GM21515 (cell line): ENCODE results near the gene CARD8.
A peak's percentile ranks its signal among the peaks of the same experiment; 100 is the strongest.

Experiments used
- ATAC-seq: cut with Tn5 transposase; IDR thresholded peaks from one replicate; pipeline ENCODE4 v1.9.1; 2021; ENCODE audit not compliant: unreplicated experiment

CARD8 gene

DNA sequence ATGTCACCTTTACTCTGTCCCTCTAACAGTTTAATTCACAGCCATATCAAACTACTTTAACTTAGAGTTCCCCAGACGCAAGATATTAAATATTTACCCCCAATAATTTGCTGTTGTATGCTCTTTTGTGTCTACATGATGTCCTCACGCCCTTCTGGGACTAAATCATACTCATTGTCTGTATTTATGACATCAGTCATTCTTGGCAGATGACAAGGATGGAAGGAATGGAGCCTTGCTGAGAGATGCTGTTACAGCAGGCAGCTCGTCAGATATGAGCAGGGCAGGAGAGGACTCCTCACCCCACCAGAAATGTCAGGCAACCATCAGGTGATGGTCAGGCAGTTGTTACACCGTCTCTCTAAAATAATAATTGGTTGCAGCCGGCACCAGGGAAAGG lies 41.8 kb downstream of the CARD8 start:
- no peak for ATAC-seq

DNA sequence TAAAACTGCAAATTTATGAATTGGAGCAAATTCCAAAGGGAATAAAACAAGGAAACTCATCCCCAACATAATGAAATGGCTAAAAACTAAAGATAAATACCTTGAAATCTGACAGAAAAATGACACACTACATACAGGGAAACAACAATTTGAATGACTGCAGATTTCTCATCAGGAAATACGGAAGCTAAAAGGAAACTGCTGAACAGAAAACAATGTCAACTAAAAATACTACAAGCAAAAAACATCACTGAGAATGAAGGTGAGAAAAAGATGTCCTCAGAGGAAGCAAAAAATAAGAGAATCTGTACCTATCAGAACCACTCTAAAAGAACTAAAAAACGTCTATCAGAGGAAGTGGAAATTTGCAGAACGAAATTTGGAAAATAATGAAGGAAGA lies 45.7 kb downstream of the CARD8 start:
- no peak for ATAC-seq

DNA sequence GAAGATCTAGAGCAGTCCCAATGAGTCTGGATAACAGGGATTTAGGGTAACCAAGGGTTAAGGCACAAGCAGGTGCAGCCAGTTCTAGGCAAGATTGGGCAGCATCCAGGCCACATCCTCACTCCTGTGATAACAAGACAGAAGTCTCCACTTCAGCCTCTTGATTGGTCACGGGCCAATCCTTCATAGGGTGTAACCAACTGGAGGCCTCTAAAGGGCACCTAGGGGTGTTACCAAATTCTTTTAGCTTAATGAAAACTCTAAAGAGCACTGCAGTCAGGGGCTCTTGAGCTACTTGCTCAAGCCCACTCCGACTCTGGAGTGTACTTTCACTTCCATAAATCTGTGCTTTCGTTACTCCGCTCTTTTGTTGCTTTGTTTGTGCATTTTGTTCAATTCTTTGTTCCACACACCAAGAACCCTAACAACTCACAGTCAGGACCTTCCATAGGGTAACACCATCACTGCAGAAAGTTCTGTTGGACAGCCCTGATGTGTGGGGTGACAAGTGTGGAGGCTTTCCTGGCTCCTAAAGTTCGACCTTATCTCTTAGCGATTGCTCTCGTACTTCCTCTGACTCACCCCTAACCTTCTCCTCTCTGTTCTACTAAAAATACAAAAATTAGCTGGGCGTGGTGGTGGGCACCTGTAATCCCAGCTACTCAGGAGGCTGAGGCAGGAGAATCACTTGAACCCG lies 49.2 kb downstream of the CARD8 start:
- ATAC-seq: no peak

DNA sequence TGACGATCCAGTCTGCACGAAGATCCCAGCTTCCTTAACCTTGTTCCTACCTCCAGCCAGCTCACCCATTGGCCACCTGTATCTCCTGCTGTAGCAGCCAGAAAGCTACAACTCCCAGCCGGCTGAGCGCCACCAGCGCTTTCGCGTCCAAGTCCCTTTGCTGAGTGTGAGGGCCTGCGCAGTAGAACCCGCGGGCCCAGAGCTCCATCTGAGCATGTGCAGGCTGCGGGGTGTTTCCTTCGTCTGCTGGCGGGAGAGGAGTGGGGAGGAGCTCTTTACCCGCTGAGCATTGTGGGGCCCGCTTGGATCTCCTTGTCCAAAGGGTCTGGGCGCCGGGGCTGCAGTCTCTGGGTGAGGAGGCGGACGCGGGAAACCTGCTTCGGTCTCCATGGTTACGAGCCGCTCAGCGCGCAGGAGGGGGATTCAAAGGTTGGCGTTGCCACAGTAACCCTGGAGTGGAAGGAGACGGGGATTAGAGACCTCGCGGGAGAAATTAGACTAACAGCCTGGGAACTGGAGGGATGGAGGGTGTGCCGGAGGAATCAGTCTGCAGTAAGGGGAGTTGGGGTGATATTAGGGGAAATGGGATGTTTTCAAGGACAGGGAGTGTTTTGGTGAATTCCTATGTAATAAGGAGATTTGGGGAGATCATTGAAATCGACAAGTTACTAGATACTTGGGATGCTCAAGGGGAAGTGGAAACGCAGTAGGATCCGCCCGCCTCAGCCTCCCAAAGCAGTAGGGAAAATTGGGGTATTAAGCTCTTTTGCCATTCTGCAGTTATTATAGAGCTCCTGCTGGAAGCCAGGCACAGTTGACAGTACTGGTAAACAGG lies 51.7 kb downstream of the CARD8 start:
- peak; percentile 80 for ATAC-seq

DNA sequence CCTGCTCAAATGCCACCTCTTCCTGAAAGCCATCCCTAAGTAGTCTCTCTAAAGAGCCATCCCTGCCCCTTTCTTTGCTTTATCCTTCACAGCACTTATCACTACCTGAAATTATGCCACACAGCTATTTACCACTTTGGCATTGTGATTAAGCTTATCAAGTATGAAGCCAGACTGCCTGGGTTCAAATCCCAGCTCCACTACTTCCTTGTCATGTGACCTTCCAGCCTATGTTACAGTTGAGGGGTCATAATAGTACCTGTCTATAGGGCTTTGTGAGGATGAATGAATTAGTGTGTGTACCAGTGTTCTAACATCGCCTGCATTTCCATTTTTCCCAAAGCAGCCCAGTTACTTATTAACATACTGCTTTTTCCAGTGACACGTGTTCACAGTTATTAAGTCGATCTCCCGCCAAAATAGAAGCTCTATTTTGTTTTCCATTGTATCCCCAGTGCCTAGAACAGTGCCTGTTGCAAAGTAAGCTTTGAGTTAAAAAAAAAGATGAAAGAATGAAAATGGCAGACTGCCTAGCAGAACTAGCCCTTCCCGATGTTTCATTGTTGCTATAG lies 52.4 kb downstream of the CARD8 start:
- ATAC-seq: no peak

DNA sequence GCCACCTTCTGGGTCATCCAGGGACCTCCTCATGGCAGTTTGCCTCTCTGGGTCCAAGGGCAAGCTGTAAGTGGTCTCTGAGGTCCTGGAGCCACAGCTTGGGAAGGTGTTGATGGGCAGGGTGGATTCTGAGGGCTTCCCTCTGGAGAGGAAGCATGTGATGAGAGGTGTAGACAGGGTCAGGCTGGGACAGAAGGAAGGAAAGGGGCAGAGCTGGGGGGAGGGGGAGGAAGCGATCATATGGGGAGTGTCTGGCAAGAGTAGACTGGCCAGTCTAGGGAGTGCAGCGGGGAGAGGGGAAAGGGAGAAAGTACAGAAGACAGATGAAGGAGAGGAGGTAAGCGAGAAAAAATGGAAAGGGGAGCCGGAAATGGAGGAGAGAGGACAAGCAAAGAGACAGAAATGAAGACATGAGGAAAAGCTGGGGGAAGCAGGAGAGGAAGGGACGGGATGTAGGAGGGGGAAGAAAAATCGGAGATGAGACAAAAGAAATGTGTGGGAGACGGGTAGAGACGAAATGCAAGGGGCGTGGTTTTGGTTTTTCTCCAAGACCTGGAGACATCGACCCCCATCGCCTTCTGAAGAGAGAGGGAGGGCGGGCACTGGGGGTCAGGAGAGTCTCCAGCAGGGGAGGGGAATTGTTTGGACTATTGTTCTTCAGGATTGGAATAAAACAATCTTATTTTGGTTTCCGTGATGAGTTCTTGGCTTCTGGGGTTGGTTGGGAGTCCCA lies 58.6 kb downstream of the CARD8 start:
- no peak for ATAC-seq

DNA sequence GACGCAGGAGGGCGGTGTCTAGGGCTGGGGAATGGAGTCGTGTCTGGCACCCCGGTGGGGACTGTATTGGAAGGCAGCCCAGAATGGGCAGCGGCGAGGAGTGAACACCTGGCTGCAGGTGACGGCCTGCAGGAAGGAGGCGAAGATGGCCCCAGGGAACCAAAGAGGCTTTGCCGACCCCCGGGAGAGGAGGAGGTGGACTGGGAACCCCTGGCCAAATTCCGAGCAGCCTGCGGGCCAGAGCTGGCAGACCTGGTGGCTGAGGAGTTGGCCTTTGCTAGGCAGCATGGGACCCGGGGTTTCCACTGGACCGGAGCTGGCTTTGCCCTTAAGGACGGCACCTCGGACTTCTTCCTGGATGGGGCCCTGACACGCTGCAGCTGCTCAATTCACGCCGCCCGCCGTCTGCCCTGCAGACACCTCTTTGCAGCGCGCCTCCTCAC lies 59.4 kb downstream of the CARD8 start:
- no peak for ATAC-seq

DNA sequence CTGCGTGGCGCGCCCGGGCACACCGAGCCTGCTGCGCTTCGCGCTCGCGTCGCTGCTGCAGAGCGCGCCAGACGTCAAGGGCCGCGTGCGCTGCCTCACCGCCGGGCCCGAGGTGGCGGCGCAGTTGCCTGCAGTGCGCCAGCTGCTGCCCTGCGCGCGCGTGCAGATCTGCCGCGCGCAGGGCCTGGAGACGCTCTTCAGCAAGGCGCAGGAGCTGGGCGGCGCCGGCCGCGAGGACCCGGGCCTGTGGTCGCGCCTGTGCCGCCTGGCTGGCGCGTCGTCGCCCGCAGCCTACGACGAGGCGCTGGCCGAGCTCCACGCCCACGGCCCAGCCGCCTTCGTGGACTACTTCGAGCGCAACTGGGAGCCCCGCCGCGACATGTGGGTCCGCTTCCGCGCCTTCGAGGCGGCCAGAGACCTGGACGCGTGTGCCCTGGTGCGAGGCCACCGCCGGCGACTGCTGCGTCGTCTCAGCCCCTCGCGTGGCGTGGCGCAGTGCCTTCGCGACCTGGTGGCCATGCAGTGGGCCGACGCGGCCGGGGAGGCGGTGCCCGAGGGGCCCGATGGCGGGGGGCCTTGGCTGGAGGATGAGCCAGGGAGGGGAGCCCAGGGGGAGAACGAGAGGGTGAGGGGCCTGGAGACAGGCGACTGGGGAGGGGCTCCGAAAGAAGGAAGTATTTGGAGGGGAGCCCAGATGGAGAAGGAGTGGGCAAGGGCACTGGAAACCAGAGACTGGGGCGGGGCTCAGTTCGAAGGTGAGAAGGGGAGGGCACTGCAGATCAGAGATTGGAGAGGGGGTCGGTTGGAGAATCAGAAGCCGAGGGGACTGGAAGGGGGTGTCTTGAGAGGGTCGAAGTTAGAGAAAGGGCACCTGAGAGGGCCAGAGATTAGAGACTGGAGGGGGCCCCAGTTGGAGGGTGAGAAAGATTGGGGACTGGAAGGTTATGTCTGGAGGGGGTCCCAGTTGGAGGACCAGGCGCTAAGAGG lies 60.6 kb downstream of the CARD8 start:
- ATAC-seq: no peak

DNA sequence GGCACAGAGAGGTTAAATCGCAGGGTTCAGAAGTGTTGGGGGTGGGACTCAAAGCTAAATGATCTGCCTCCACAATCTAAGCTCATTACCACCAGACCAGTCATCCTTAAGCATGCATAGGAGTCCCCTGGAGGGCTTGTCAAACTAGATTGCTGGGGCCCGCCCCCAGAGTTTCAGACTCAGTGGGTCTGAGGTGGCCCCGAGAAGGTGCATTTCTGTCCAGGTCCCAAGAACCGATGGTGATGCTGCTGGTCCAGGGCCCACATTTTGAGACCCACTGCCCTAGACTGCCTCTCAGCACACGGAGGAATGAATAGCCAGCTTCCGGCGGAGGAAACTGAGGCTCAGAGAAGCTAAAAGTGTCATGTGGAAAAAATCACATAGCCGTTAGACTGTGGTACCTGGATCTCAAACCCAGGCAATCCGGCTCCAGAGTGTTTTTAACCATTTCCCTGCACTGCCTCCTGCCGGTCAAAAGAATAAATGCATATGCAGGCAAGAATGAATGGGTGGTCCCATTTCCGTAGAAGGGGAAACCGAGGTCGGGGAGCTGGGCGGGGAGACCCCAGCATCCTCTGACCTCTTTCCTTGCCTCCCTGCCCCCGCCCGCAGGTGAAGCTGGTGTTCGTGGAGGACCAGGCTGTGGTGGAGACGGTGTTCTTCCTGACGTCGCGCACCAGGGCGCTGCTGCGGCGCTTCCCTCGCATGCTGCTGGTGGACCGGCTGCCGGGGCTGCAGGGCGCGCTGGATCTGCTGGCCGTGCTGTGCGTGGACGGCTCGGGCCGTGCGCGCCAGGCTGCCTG lies 61.5 kb downstream of the CARD8 start:
- ATAC-seq: no peak

DNA sequence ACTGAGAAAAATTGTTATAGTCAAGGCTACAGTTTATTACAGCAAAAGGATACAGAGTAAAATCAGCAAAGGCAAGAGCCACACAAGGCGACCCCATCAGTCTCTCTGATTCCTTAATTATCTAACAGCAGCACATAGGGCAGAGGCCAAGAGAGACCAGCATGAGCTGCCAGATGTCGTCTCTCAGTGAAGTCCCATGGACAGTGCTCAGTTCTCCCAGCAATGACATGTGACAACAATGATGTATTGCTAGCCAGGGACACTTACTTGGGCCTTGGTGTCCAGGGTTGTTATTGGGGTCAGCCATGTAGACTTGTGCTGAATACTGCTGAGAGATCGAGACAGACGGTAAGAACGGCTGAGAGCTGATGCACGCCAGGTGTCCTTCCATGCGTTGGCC lies 63.0 kb downstream of the CARD8 start:
- ATAC-seq: no peak

DNA sequence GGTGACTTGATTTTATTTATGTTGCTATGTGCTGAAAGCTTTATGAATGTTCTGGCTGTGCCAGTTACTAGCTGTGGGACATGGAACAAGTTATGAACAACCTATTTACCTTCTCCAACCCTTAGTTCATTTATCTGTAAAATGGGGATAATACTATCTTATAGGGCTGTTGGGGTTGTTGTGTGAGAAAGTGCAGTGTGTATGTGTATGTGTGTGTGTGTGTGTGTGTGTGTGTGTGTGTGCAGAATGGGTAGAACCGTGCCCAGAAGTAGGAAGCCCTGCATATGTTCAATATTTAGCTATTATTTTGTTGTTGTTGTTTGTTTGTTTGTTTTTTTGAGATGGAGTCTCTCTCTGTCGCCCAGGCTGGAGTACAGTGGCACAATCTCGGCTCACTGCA lies 64.8 kb downstream of the CARD8 start:
- no peak for ATAC-seq

DNA sequence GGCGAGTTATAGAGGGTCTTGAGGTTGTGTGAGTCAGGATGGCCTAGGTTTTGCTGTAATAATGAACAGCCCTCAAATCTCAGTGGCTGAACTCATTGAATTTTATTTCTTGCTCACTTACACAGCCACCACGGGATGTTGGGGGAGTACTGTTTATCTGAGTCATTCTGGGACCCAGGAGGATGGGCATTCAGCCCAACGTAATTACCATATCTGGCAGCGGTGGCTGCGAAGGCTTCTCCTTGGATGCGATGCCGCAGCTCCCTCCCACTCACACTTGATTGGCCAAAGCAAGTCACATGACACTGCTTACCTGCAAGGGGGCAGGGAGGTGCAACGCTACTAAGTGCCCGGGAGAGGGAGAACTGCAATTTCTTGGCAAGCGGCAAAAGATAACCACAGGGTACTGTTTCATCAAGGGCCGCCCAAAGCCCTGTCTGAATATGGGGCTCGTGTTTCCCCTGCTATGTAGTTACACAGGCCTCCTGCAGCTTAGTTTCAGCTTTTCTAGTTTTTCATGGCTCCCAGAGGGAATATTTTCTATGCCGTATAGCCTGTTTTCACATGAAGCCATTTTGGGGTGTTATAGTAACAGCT lies 65.3 kb downstream of the CARD8 start:
- no peak for ATAC-seq

DNA sequence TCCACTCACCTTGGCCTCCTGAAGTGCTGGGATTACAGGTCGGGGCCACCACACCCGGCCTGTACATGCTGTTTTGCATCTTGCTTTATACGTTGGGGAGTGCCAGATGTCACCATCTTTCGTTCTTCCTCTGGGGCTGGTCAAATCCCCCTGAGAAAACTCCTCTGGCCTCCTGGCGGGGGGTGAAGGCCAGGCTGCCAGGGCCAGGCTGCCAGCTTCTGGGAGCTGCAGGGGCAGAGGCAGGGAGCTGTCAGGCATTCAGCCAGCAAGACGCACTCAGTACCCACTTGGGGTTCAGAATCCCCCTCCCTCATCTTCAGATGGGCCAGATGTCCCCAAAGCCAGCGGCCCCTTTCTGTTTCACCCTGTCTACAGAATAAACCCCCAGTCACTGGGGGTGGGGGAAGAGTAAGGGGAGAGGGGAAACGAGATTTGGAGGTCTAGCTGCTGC lies 69.1 kb downstream of the CARD8 start:
- no peak for ATAC-seq

DNA sequence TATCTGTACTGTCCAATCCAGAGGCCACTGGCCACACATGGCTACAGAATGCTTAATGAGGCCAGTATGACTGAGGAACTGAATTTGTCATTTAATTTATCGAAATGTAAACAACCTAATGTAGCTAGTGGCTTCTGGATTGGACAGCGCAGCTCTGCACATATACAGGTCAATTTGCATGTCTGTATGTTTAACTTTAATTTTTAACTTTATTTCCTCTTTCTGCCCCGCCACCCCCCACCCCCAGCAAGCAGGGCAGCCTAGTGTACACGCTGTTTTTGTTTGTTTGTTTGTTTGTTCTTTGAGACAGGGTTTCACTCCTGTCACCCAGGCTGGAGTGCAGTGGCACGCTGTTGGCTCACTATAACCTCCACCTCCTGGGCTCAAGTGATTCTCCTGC lies 69.7 kb downstream of the CARD8 start:
- ATAC-seq: no peak

DNA sequence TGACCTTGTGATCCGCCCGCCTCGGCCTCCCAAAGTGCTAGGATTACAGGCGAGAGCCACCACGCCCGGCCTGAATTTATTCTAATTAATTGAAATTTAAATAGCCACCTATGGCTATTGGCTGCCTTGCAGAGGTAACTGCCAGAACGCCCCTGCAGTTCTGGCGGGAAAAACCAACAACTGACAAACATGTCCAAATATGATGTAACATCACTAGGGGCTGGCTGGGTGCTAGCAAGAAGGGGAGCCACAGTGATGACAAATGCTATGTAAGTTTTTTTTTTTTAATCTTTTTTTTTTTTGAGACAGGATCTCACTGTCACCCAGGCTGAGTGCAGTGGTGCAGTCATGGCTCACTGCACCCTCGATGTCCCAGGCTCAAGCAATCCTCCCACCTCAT lies 72.4 kb downstream of the CARD8 start:
- no peak for ATAC-seq

DNA sequence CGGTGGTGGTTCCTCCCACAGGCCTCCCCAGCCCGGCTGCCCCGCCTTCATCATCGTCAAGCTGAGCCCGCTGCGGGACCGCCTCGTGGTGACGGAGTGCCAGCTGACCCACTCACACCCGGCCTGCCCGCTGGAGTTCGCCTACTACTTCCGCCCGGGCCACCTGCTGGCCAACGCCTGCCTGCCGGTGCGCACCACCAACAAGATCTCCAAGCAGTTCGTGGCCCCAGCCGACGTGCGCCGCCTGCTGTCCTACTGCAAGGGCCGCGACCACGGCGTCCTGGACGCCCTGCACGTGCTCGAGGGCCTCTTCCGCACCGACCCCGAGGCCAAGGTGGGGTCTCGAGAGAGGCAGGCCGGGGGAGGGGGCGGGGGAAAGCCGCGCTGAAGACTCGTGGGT lies 73.3 kb downstream of the CARD8 start:
- no peak for ATAC-seq

DNA sequence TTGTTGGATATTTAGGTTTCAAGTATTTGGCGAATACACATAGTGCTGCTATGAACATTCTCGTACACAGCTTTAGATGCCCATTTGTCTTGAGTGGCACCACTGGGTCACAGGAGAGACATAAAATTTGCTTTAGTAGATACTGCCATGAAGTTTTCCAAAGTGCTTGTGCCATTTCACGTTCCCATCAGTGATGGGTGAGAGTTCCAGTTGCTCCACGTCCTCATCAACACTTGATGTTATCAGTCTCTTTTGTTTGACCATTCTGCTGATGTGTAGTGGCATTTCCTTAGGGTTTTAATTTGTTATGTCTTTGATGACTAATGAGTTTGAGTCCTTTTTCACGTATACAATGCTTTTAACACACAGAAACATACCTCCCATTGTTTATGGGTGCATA lies 74.2 kb downstream of the CARD8 start:
- no peak for ATAC-seq

DNA sequence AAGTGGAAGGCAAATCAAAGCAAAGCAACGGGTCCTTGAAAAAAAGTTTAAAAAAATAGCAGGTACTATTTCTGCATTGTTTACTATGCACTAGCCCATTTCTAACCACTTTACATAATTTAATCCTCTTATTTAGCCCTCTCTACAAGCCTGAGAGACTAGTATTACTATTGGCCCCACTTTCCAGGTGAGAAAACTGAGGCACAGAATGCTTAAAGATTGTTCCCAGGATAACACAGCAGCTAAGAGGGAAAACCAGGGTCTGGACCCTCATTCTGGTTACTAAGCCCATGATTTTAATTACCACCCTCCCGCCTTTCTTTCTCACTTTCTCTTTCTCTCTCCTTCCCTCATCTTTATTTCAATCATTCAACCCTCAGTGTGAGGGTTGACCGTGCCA lies 79.5 kb downstream of the CARD8 start:
- no peak for ATAC-seq

DNA sequence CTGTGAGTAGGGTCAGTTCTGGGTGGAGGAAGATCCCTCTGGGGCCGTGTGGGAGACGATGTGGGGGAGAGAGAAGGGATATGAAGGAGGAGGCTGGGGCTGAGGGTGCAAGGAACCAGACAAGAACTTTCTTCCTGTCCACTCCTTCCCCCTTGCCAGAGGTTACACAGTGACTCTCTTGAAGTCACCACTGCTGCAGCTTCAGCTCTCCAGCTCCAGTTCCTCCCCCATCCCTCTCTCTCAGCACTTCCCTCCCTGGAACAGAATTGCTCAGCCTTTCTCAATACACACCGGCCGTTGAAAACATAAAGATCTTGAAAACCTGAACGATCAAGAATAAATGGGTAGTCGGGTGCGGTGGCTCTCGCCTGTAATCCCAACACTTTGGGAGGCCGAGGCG lies 80.1 kb downstream of the CARD8 start:
- no peak for ATAC-seq
